AG09309 (cell line): ENCODE results near the gene RFX7.

Experiments used
- DNase-seq: peaks from one replicate; pipeline ENCODE4 v3.0.0-alpha.2; 2010; ENCODE audit warnings: low read depth
- H3K4me3 ChIP-seq: 2 replicates; pipeline ENCODE4 v1.5.1; 2011; ENCODE audit warnings: mild to moderate bottlenecking, low read depth, low read length, moderate library complexity; ENCODE audit not compliant: control insufficient read depth
- TF ChIP-seq, protein P1 (sequence below): IDR thresholded peaks from 2 replicates; pipeline ENCODE4 v1.5.1; 2011; ENCODE audit warnings: mild to moderate bottlenecking, low read depth, low read length, inconsistent platforms; ENCODE audit not compliant: insufficient read depth, control insufficient read depth; ENCODE audit errors: missing control alignments

RFX7 gene

DNA sequence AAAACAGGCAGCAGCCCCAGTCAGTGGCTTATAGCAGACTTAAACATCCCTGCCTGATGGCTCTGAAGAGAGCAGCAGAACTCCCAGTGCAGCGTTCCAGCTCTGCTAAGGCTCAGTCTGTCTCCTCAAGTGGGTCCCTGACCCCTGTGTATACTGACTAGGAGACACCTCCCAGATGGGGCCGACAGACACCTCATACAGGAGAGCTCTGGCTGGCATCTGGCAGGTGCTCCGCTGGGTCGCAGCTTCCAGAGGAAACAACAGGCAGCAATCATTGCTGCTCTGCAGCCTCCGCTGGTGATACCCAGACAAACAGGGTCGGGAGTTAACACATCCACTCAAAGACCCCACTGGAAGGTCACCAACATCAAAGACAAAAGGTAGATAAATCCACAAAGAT lies 93.5 kb downstream of the RFX7 start:
- H3K4me3 ChIP-seq = no peak overlapping the region
- TF ChIP-seq, protein P1, sequence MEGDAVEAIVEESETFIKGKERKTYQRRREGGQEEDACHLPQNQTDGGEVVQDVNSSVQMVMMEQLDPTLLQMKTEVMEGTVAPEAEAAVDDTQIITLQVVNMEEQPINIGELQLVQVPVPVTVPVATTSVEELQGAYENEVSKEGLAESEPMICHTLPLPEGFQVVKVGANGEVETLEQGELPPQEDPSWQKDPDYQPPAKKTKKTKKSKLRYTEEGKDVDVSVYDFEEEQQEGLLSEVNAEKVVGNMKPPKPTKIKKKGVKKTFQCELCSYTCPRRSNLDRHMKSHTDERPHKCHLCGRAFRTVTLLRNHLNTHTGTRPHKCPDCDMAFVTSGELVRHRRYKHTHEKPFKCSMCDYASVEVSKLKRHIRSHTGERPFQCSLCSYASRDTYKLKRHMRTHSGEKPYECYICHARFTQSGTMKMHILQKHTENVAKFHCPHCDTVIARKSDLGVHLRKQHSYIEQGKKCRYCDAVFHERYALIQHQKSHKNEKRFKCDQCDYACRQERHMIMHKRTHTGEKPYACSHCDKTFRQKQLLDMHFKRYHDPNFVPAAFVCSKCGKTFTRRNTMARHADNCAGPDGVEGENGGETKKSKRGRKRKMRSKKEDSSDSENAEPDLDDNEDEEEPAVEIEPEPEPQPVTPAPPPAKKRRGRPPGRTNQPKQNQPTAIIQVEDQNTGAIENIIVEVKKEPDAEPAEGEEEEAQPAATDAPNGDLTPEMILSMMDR = no peak
- DNase-seq = no peak

DNA sequence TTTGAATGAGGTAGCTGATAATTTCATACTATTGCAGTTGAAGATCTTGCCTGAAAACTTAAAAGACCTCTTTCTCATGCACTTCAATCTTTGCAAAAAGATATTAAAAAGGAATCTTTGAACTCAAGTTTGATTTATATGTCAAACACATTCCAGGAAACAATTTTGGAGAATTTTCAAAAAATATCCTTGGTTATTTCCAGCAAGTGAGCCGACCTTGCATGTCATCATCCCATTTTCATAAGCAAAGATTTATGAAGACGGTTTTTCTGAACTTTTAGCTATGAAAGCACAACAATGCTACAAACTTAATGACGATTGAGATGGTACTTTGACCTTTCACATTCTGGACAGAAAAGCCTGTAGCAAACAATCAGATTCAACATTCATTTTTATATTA lies 95.6 kb downstream of the RFX7 start:
- DNase-seq = no peak
- no peak overlapping the region for H3K4me3 ChIP-seq
- TF ChIP-seq, protein P1 = no peak

DNA sequence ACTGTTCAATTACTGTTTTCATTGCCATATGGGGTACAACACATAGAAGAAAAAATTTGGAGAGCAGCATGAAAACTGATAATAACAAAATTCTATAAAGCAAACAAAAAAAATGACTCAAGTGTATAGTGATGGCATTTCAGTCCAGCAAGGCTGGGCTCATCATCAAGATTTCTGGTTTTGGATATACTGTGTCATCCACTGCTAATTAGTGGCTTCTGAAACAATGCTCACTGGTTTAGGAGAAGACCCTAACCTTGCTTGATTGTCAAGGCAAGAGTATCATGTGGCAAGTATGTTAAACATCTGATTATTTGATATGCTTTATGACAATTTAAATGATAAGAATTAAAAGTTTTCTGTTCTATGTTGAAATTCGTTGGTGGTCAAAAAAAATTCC lies 96.9 kb downstream of the RFX7 start:
- TF ChIP-seq, protein P1 = no peak
- DNase-seq = no peak
- H3K4me3 ChIP-seq = no peak overlapping the region

DNA sequence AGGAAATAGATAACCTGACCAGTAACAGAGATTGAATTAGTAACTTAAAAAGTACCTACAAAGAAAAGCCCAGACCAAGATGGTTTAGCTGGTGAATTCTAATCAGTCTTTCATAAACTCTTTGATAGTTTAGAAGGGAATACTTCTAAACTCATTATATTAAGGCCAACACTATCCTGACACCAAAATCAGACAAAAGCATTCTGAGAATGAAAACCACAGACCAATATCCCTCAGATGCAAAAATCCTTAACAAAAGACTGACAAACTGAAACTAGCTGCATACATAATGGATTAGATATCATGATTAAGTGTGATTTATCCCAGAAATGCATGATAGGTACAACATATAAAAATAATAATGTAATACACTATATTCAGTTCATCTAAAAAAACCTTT lies 115.6 kb downstream of the RFX7 start:
- H3K4me3 ChIP-seq = no peak overlapping the region
- TF ChIP-seq, protein P1 = no peak
- DNase-seq = no peak

- TF ChIP-seq, protein P1 = no peak
- no peak overlapping the region for H3K4me3 ChIP-seq
- DNase-seq = no peak
These were observed 117.3 kb downstream of the RFX7 start for GRCh38 chr15:56126409-56126808.

- DNase-seq = no peak
- no peak overlapping the region for H3K4me3 ChIP-seq
These were observed 119.3 kb downstream of the RFX7 start for GRCh38 chr15:56124391-56124790.

More at GRCh38 chr15:56124391-56124790, 119.3 kb downstream of the RFX7 start:
- TF ChIP-seq, protein P1 = no peak
